A549 (cell line): ENCODE measurements around the gene NUDT16L1. TPM values are rescaled to one million over a fixed set of nuclear protein-coding genes. Genes with fewer than 3 reads are reported as not detected.

ENCODE experiments used
- ATAC-seq, 2 experiments: fragments of 200-7000 bp in 1 of 2; fragments of >200 bp in 1 of 2; cut with Nextera tagmentation in 1 of 2; cut with Tn5 transposase in 1 of 2; 3 replicates each; pipeline versions ENCODE4 v1.8.0 to v1.9.1; 2018 to 2020; ENCODE audit warnings: mild to moderate bottlenecking in 1 of 2, moderate library complexity in 1 of 2
- CTCF ChIA-PET: fragments of 300-600 bp; sonication (Branson Sonifier 250); formaldehyde crosslinking; extraction: SDS; loops from one replicate; lab custom pipeline; 2021; ENCODE audit warnings: antibody characterized with exemption, inconsistent platforms; lab: Yijun Ruan, JAX
- POLR2A ChIA-PET: fragments of 350-600 bp; formaldehyde crosslinking; extraction: SDS; loops from one replicate; lab custom pipeline; 2021; ENCODE audit warnings: antibody characterized with exemption, inconsistent platforms; lab: Yijun Ruan, JAX
- DNase-seq, 2 experiments: peaks; one replicate each; pipeline versions ENCODE4 v3.0.0 to v3.0.0-alpha.2; 2011 to 2016; ENCODE audit warnings: low read depth in 1 of 2, low spot score in 1 of 2
- FAIRE-seq: peaks from 2 replicates; lab custom pipeline; 2011; peaks lifted over from hg19 to GRCh38; lab: Jason Lieb, UNC
- H3K27ac ChIP-seq, 2 experiments: fragments of >200 bp; sonication (Bioruptor Twin); formaldehyde crosslinking; 3 replicates each; pipeline ENCODE4 v1.5.1; 2016 to 2017
- H3K4me1 ChIP-seq: fragments of >200 bp; sonication (Bioruptor Twin); formaldehyde crosslinking; 3 replicates; pipeline ENCODE4 v1.6.1; 2016
- H3K4me2 ChIP-seq: fragments of >200 bp; sonication (Bioruptor Twin); formaldehyde crosslinking; 3 replicates; pipeline ENCODE4 v1.6.1; 2016
- H3K4me3 ChIP-seq: fragments of >200 bp; sonication (Bioruptor Twin); formaldehyde crosslinking; 3 replicates; pipeline ENCODE4 v1.5.1; 2016
- H3K9me3 ChIP-seq: fragments of >200 bp; sonication (Bioruptor Twin); formaldehyde crosslinking; 3 replicates; pipeline ENCODE4 v1.6.1; 2016
- BHLHE40 ChIP-seq: IDR thresholded peaks from 2 replicates; pipeline ENCODE4 v1.6.1; 2012; ENCODE audit warnings: low read depth, low read length, inconsistent platforms
- CBX2 ChIP-seq: fragments of 200-600 bp; sonication (generic); IDR thresholded peaks from 2 replicates; pipeline ENCODE4 v1.6.1; 2016; ENCODE audit warnings: low read depth, mild to moderate bottlenecking, borderline replicate concordance
- CHD2 ChIP-seq: fragments of 150-350 bp; IDR thresholded peaks from 2 replicates; pipeline ENCODE4 v1.6.1; 2014; ENCODE audit warnings: low read length; ENCODE audit not compliant: partially characterized antibody
- CHD4 ChIP-seq: fragments of 200-600 bp; sonication (generic); IDR thresholded peaks from 2 replicates; pipeline ENCODE4 v1.6.1; 2016; ENCODE audit warnings: antibody characterized with exemption, mild to moderate bottlenecking, borderline replicate concordance
- ELK1 ChIP-seq: fragments of 150-350 bp; IDR thresholded peaks from 2 replicates; pipeline ENCODE4 v1.6.1; 2014; ENCODE audit warnings: low read depth, mild to moderate bottlenecking, low read length
- HDAC2 ChIP-seq: fragments of 200-600 bp; sonication (generic); IDR thresholded peaks from 2 replicates; pipeline ENCODE4 v1.6.1; 2016
- HOXA7 ChIP-seq: fragments of 250-450 bp; sonication (Bioruptor Pico); IDR thresholded peaks from 2 replicates; pipeline ENCODE4 v1.5.0; 2020; ENCODE audit warnings: mild to moderate bottlenecking, moderate library complexity
- HOXB13 ChIP-seq: fragments of 250-450 bp; sonication (Bioruptor Pico); IDR thresholded peaks from 2 replicates; pipeline ENCODE4 v1.5.0; 2020; ENCODE audit warnings: low read depth, mild to moderate bottlenecking, moderate library complexity
- KDM5A ChIP-seq: fragments of 200-600 bp; sonication (generic); IDR thresholded peaks from 2 replicates; pipeline ENCODE4 v1.6.1; 2016; ENCODE audit warnings: antibody characterized with exemption, mild to moderate bottlenecking
- NPAS2 ChIP-seq: fragments of 250-450 bp; sonication (Bioruptor Pico); IDR thresholded peaks from 2 replicates; pipeline ENCODE4 v1.8.0; 2022; ENCODE audit warnings: mild to moderate bottlenecking, moderate library complexity, borderline replicate concordance
- NR3C1 ChIP-seq: fragments of >200 bp; sonication (Bioruptor Twin); formaldehyde crosslinking; IDR thresholded peaks from 3 replicates; pipeline ENCODE4 v1.6.1; 2017
- PBX3 ChIP-seq: IDR thresholded peaks from 2 replicates; pipeline ENCODE4 v1.6.1; 2012
- RNF2 ChIP-seq: fragments of 200-600 bp; sonication (generic); IDR thresholded peaks from 2 replicates; pipeline ENCODE4 v1.6.1; 2016; ENCODE audit warnings: low read depth, mild to moderate bottlenecking, antibody characterized with exemption, moderate library complexity, borderline replicate concordance
- SMC3 ChIP-seq: fragments of >200 bp; sonication (Bioruptor Twin); formaldehyde crosslinking; IDR thresholded peaks from 3 replicates; pipeline ENCODE4 v1.6.1; 2018; ENCODE audit warnings: inconsistent platforms
- SREBF2 ChIP-seq: fragments of 450-650 bp; IDR thresholded peaks from 2 replicates; pipeline ENCODE4 v1.6.1; 2014; ENCODE audit warnings: mild to moderate bottlenecking, moderate library complexity
- TP53 ChIP-seq: fragments of 250-450 bp; sonication (Bioruptor Pico); IDR thresholded peaks from 2 replicates; pipeline ENCODE4 v1.5.0; 2021; ENCODE audit warnings: mild to moderate bottlenecking, moderate library complexity
- USF2 ChIP-seq: fragments of 450-650 bp; IDR thresholded peaks from 2 replicates; pipeline ENCODE4 v1.6.1; 2014; ENCODE audit warnings: antibody characterized with exemption
- WGBS: methylation state at CpG from one replicate; pipeline ENCODE4 v1.1.6; 2017; ENCODE audit errors: missing lambda C conversion rate; 5-methylcytosine and 5-hydroxymethylcytosine counted together
- polyA plus RNA-seq, 4 experiments: library from polyadenylated mRNA; depleted of rRNA in 3 of 4; stranded (reverse); fragments of >200 nt; fragmentation: RNase III in 1 of 4; extraction: RNeasy Plus Mini Kit Qiagen cat#74134 plus additional on column Dnase treatment in 1 of 4; gene quantifications; 2 replicates in 3 of 4; 3 replicates in 1 of 4; pipeline ENCODE4 v1.2.3, GENCODE V29; 2011 to 2017
- TF ChIP-seq, protein P1 (sequence below): fragments of 250-450 bp; sonication (Bioruptor Pico); IDR thresholded peaks from 2 replicates; pipeline ENCODE4 v1.5.0; 2020; ENCODE audit warnings: low read depth, mild to moderate bottlenecking, moderate library complexity

Gene NUDT16L1
- polyA plus RNA-seq, 2 of the 4 experiments (the other 2 are of a cell fraction), result 15.5 to 22.9 TPM

DNA sequence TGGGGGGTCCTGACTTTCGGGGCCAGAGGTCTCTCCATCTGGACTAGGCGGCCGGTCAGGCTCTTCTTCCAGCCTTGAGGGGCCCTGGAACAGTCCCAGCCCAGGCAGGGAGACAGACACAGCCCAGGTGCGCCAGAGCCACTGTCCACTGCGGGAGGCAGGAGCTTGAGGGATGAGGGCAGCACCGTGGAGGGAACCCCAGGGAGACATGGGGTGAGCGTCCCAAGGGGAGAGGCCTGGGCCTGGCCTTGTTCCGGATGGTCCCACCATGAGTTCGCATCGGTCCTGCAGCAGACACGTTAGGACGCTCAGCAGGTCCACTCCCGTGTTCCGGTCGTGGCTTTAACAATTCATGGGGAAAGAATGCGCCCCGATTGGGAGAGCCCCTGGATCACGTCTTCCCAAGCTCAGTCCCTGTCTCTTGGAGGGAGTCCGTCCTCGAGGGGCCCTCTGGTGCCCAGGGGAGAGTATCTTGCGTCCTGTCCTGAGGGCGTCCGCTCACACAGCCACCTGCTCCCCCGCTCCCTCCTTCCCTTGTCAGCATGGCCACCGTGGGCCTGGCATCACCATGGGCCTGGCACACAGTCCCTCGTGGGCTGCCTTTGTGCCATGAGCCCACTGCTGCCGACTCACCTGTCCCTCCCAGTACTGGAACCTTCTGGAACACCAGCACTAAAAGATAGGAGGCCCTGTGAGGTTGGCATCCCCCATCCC, 6.7 kb upstream of the NUDT16L1 start:
- CTCF ChIA-PET, result no interaction called here
- WGBS, result 96% methylated on average over 24 of the region's 27 CpGs
- Histone ChIP-seq H3K4me3 (no peak overlapping the region), H3K4me1 (no peaks in the 10 kb centered on the region), H3K4me2 (no peak overlapping the region), H3K27ac (no peak overlapping the region), H3K9me3 (no peaks in the 10 kb centered on the region)
- POLR2A ChIA-PET, result no interaction called here
- FAIRE-seq (no peak), DNase-seq (no peak), ATAC-seq (no peak)
- TF ChIP-seq ELK1, result no peak
- no peak for TF ChIP-seq PBX3
- no peak for TF ChIP-seq BHLHE40
- TF ChIP-seq, protein P1, sequence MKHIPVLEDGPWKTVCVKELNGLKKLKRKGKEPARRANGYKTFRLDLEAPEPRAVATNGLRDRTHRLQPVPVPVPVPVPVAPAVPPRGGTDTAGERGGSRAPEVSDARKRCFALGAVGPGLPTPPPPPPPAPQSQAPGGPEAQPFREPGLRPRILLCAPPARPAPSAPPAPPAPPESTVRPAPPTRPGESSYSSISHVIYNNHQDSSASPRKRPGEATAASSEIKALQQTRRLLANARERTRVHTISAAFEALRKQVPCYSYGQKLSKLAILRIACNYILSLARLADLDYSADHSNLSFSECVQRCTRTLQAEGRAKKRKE (CRISPR knock-in tag), result no peak
- no peak for TF ChIP-seq SMC3
- TF ChIP-seq KDM5A, result no peak

- H3K4me3 ChIP-seq, result no peak overlapping the region
- 96% methylated on average over 4 of the region's 8 CpGs for WGBS
- CTCF ChIA-PET, result no interaction called here
- H3K4me1 ChIP-seq, result peaks cover 1% of the 10 kb centered on the region; the same call in 1 of the 3 replicates
- DNase-seq (no peak), ATAC-seq (no peak), FAIRE-seq (no peak)
- H3K27ac ChIP-seq, result no peak overlapping the region
- POLR2A ChIA-PET, result no interaction called here
- no peaks in the 10 kb centered on the region for H3K9me3 ChIP-seq
- TF ChIP-seq NR3C1 (no peak), HOXB13 (no peak), HDAC2 (no peak), SMC3 (no peak), RNF2 (no peak)
- no peak overlapping the region for H3K4me2 ChIP-seq
Observed at GRCh38 chr16:4687416-4687815, 5.9 kb upstream of the NUDT16L1 start.

GRCh38 chr16:4687946-4688673, 5.3 kb upstream of the NUDT16L1 start:
- Histone ChIP-seq H3K9me3 (no peaks in the 10 kb centered on the region), H3K27ac (no peak overlapping the region), H3K4me2 (no peak overlapping the region), H3K4me1 (peaks cover 6% of the 10 kb centered on the region; the same call in 1 of the 3 replicates), H3K4me3 (no peak overlapping the region)
- DNase-seq (no peak), ATAC-seq (no peak), FAIRE-seq (no peak)
- 97% methylated on average over 34 of the region's 39 CpGs for WGBS
- ChIA-PET CTCF (no interaction called here), POLR2A (no interaction called here)
- TF ChIP-seq TP53 (CRISPR knock-in tag) (no peak), CHD2 (no peak), SMC3 (no peak), NR3C1 (no peak)

- 96% methylated on average over 8 of the region's 22 CpGs for WGBS
- H3K4me2 ChIP-seq, result no peak overlapping the region
- ATAC-seq (no peak), FAIRE-seq (no peak), DNase-seq (no peak)
- TF ChIP-seq RNF2 (no peak), NR3C1 (no peak), CHD4 (no peak), NPAS2 (CRISPR knock-in tag) (no peak), CBX2 (no peak), USF2 (no peak), ELK1 (no peak), HOXA7 (CRISPR knock-in tag) (no peak), SREBF2 (no peak)
- TF ChIP-seq, protein P1 (CRISPR knock-in tag), result no peak
- CTCF ChIA-PET, result no interaction called here
- H3K4me3 ChIP-seq, result no peak overlapping the region
- no peaks in the 10 kb centered on the region for H3K9me3 ChIP-seq
- POLR2A ChIA-PET, result no interaction called here
- peaks cover 6% of the 10 kb centered on the region; the same call in 1 of the 3 replicates for H3K4me1 ChIP-seq
- H3K27ac ChIP-seq, result no peak overlapping the region
Observed at GRCh38 chr16:4688674-4689045, 4.7 kb upstream of the NUDT16L1 start.
